Mesodermal cell (in vitro differentiated cells): ENCODE results near the gene ECM1.

Experiments
- H3K27ac ChIP-seq: 2 replicates; pipeline ENCODE4 v1.7.0; 2013; ENCODE audit warnings: mild to moderate bottlenecking, low read depth, low read length, moderate library complexity; ENCODE audit not compliant: severe bottlenecking
- H3K36me3 ChIP-seq: 2 replicates; pipeline ENCODE4 v1.7.1; 2013; ENCODE audit warnings: mild to moderate bottlenecking, low read length, moderate library complexity; ENCODE audit not compliant: control insufficient read depth, insufficient read depth
- H3K4me1 ChIP-seq: one replicate; pipeline ENCODE4 v1.7.1; 2013; ENCODE audit warnings: mild to moderate bottlenecking, low read length; ENCODE audit not compliant: insufficient read depth, control insufficient read depth, poor library complexity, severe bottlenecking
- H3K4me3 ChIP-seq: 2 replicates; pipeline ENCODE4 v1.7.0; 2013; ENCODE audit warnings: low read length, control low read depth, mild to moderate bottlenecking; ENCODE audit not compliant: insufficient read depth, poor library complexity, severe bottlenecking; ENCODE audit errors: extremely low read depth
- H3K9me3 ChIP-seq: 2 replicates; pipeline ENCODE4 v1.7.1; 2013; ENCODE audit warnings: mild to moderate bottlenecking, low read length, moderate library complexity; ENCODE audit not compliant: control insufficient read depth
- WGBS, 2 experiments: methylation state at CpG; one replicate each; pipeline ENCODE4 v1.1.5; 2013; ENCODE audit warnings: missing lambda C conversion rate in 2 of 2; ENCODE audit not compliant: insufficient coverage in 2 of 2; 5-methylcytosine and 5-hydroxymethylcytosine counted together

ECM1 gene

GRCh38 chr1:150545486-150546032, 37.6 kb downstream of the ECM1 start:
- Histone ChIP-seq H3K9me3 (no peaks in the 10 kb centered on the region), H3K27ac (no peak overlapping the region), H3K4me1 (no peaks in the 10 kb centered on the region), H3K36me3 (no peaks in the 10 kb centered on the region), H3K4me3 (no peak overlapping the region)
- WGBS, 2 experiments: 82 to 87% methylated on average over 2 to 3 of the region's 6 CpGs

- no peak overlapping the region for H3K27ac ChIP-seq
Observed at GRCh38 chr1:150546294-150546937, 38.5 kb downstream of the ECM1 start.

GRCh38 chr1:150548324-150548631, 40.4 kb downstream of the ECM1 start:
- H3K4me1 ChIP-seq: peaks cover 19% of the 10 kb centered on the region
- peak overlapping the region; percentile 45 for H3K27ac ChIP-seq
- H3K36me3 ChIP-seq: no peaks in the 10 kb centered on the region
- no CpG with 5 or more reads among the region's 4 CpGs for whole genome bisulfite sequencing, 2 experiments
- H3K9me3 ChIP-seq: no peaks in the 10 kb centered on the region
- H3K4me3 ChIP-seq: peak overlapping the region; percentile 39

More at GRCh38 chr1:150546294-150546937, 38.5 kb downstream of the ECM1 start:
- Histone ChIP-seq H3K36me3 (no peaks in the 10 kb centered on the region), H3K4me1 (peaks cover 5% of the 10 kb centered on the region), H3K9me3 (no peaks in the 10 kb centered on the region), H3K4me3 (no peak overlapping the region)
- 93 to 97% methylated on average over 9 to 14 of the region's 16 CpGs for WGBS, 2 experiments

GRCh38 chr1:150548632-150549495, 41.0 kb downstream of the ECM1 start, which contains the start of gene ADAMTSL4:
Gene ADAMTSL4, plus strand, starts transcription at chr1:150549408. Its CDS starts 2,881 bp downstream, at chr1:150552289.
- peaks cover 22% of the 10 kb centered on the region for H3K4me1 ChIP-seq
- H3K27ac ChIP-seq: peak within 1 kb of the TSS; percentile 45
- H3K9me3 ChIP-seq: no peaks in the 10 kb centered on the region
- H3K36me3 ChIP-seq: no peaks in the 10 kb centered on the region
- WGBS, 2 experiments: 1% methylated on average over 66 to 71 of the region's 91 CpGs
- H3K4me3 ChIP-seq: peak within 1 kb of the TSS; percentile 39

GRCh38 chr1:150549496-150550221, 41.8 kb downstream of the ECM1 start:
- Histone ChIP-seq H3K4me3 (peak overlapping the region; percentile 32), H3K9me3 (no peaks in the 10 kb centered on the region), H3K36me3 (no peaks in the 10 kb centered on the region), H3K27ac (no peak overlapping the region), H3K4me1 (peaks cover 22% of the 10 kb centered on the region)
- WGBS, 2 experiments: 18 to 21% methylated on average over 33 to 35 of the region's 43 CpGs

- Histone ChIP-seq H3K4me1 (peaks cover 22% of the 10 kb centered on the region), H3K4me3 (no peak overlapping the region), H3K9me3 (no peaks in the 10 kb centered on the region), H3K27ac (peak overlapping the region; percentile 23), H3K36me3 (peaks cover 4% of the 10 kb centered on the region)
- 73 to 76% methylated on average over 8 to 11 of the region's 22 CpGs for WGBS, 2 experiments
Observed at GRCh38 chr1:150550222-150551050, 42.5 kb downstream of the ECM1 start.

GRCh38 chr1:150551051-150551783, 43.3 kb downstream of the ECM1 start:
- no peak overlapping the region for H3K4me3 ChIP-seq
- H3K4me1 ChIP-seq: peaks cover 22% of the 10 kb centered on the region
- H3K27ac ChIP-seq: peak overlapping the region; percentile 71
- H3K9me3 ChIP-seq: no peaks in the 10 kb centered on the region
- 89 to 97% methylated on average over 9 to 10 of the region's 11 CpGs for WGBS, 2 experiments
- H3K36me3 ChIP-seq: peaks cover 8% of the 10 kb centered on the region

- H3K27ac ChIP-seq: peak overlapping the region; percentile 71
- peaks cover 22% of the 10 kb centered on the region for H3K4me1 ChIP-seq
- H3K4me3 ChIP-seq: no peak overlapping the region
- peaks cover 8% of the 10 kb centered on the region for H3K36me3 ChIP-seq
- H3K9me3 ChIP-seq: no peaks in the 10 kb centered on the region
- no CpG with 5 or more reads among the region's 1 CpG for WGBS, 2 experiments
Observed at GRCh38 chr1:150551784-150552127, 43.8 kb downstream of the ECM1 start.

- H3K27ac ChIP-seq: peak overlapping the region; percentile 71
- peaks cover 22% of the 10 kb centered on the region for H3K4me1 ChIP-seq
- WGBS, 2 experiments: 62 to 68% methylated on average over 10 to 12 of the region's 13 CpGs
- no peak overlapping the region for H3K4me3 ChIP-seq
- no peaks in the 10 kb centered on the region for H3K9me3 ChIP-seq
- peaks cover 9% of the 10 kb centered on the region for H3K36me3 ChIP-seq
Observed at GRCh38 chr1:150552128-150552910, 44.4 kb downstream of the ECM1 start.
